HK-2 (cell line): ENCODE measurements around the gene UQCRC1.
"Not testable (repeated sequence)": the region's sequence is repeated elsewhere in the genome, so short reads cannot be mapped to it uniquely, and the experiment has no call there.

Experiments
- DNase-seq: peaks from one replicate; pipeline ENCODE4 v3.0.0-alpha.2; 2018; ENCODE audit not compliant: unreplicated experiment

UQCRC1 gene

GRCh38 chr3:48555231-48555948 is 54.1 kb downstream of the UQCRC1 start:
- no peak for DNase-seq

GRCh38 chr3:48553886-48554845 is 55.3 kb downstream of the UQCRC1 start:
- DNase-seq, result no peak

GRCh38 chr3:48553361-48553760 is 56.1 kb downstream of the UQCRC1 start:
- DNase-seq, result no peak

- no peak for DNase-seq
Measured at GRCh38 chr3:48552111-48552951, 57.1 kb downstream of the UQCRC1 start.

- not testable (repeated sequence) for DNase-seq
Measured at GRCh38 chr3:48551651-48552050, 57.8 kb downstream of the UQCRC1 start.
